Measurements from ENCODE around the gene PPOX. TPM values are rescaled to one million over a fixed set of nuclear protein-coding genes. Genes with fewer than 3 reads are reported as not detected.
A peak's percentile ranks its signal among the peaks of the same experiment; 100 is the strongest.

Gene PPOX
- total RNA-seq, 1 donor from 2014 or later, result 20.0 TPM

DNA sequence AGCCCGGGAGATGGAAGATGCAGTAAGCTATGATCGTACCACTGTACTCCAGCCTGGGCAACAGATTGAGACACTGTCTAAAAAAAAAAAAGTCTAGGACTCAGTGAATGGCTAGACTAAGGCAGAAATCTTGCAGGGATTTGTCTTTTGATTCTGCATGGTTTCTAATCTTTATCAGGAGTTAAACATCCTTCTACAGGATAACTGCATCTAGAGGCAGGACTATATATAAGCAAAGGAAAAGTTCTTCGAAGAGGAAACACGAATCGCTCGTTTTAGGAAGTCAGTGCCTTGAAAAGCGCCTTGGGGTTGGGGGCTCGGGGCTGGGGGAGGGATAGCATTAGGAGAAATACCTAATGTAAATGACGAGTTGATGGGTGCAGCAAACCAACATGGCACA lies 13.1 kb upstream of the PPOX start:
- peaks cover 4% of the 10 kb centered on the region for H3K36me3 Mint-ChIP-seq (ENCODE audit: low read depth, unreplicated experiment)
- no peaks in the 10 kb centered on the region for H3K9me3 ChIP-seq (ENCODE audit: insufficient read depth, low read depth, low read length)
- no peaks in the 10 kb centered on the region for H4K20me1 ChIP-seq (ENCODE audit: insufficient read depth, low read length)
- no peaks in the 10 kb centered on the region for H3K4me1 Mint-ChIP-seq (ENCODE audit: low read depth, unreplicated experiment)
- H3K79me2 ChIP-seq (ENCODE audit: insufficient read depth, low read length), result peaks cover 18% of the 10 kb centered on the region
- FAIRE-seq (no peak), DNase-seq (ENCODE audit: low read depth) (no peak)
- TF ChIP-seq EZH2 (IDR thresholded peaks at IDR 0.05; ENCODE audit: insufficient read depth, low read length) (no peak), CTCF (IDR thresholded peaks at IDR 0.05; ENCODE audit: insufficient read depth, low read depth, low read length) (no peak)
- H2AFZ ChIP-seq (ENCODE audit: low read depth, low read length), result peak overlapping the region; percentile 97
- peak overlapping the region; percentile 74 for H3K4me3 Mint-ChIP-seq (ENCODE audit: unreplicated experiment)
- H3K27ac ChIP-seq (ENCODE audit: low read depth, low read length), result no peak overlapping the region
- H3K36me3 ChIP-seq (ENCODE audit: insufficient read depth, low read length), result peaks cover 11% of the 10 kb centered on the region
- peak overlapping the region; percentile 86 for H3K4me2 ChIP-seq (ENCODE audit: low read length)
- H3K27me3 Mint-ChIP-seq (ENCODE audit: low read depth, unreplicated experiment), result no peaks in the 10 kb centered on the region
- no peaks in the 10 kb centered on the region for H3K27me3 ChIP-seq (ENCODE audit: insufficient read depth, low read length)
- peak overlapping the region; percentile 99 for H3K9ac ChIP-seq (ENCODE audit: low read length)
- H3K27ac Mint-ChIP-seq (ENCODE audit: unreplicated experiment), result peak overlapping the region; percentile 100
- H3K9me3 Mint-ChIP-seq (ENCODE audit: unreplicated experiment), result no peaks in the 10 kb centered on the region
- peak overlapping the region; percentile 97 for H3K4me3 ChIP-seq (ENCODE audit: insufficient read depth, low read depth, low read length)
- peaks cover 5% of the 10 kb centered on the region for H3K4me1 ChIP-seq (ENCODE audit: insufficient read depth, low read length)

- no peaks in the 10 kb centered on the region for H3K27me3 Mint-ChIP-seq (ENCODE audit: low read depth, unreplicated experiment)
- H3K9me3 Mint-ChIP-seq (ENCODE audit: unreplicated experiment), result no peaks in the 10 kb centered on the region
- H3K36me3 Mint-ChIP-seq (ENCODE audit: low read depth, unreplicated experiment), result peaks cover 4% of the 10 kb centered on the region
These were observed 12.4 kb upstream of the PPOX start, which contains the start of gene UFC1 for GRCh38 chr1:161153682-161154337. Gene UFC1, plus strand, starts transcription at chr1:161153978. Its CDS starts 20 bp downstream, at chr1:161153998.

More at GRCh38 chr1:161153682-161154337, 12.4 kb upstream of the PPOX start, which contains the start of gene UFC1:
- H3K27me3 ChIP-seq (ENCODE audit: insufficient read depth, low read length), result no peaks in the 10 kb centered on the region
- FAIRE-seq (no peak), DNase-seq (ENCODE audit: low read depth) (peak; percentile 89)
- peaks cover 14% of the 10 kb centered on the region for H3K36me3 ChIP-seq (ENCODE audit: insufficient read depth, low read length)
- Mint-ChIP-seq H3K27ac (ENCODE audit: unreplicated experiment) (peak within 1 kb of the TSS; percentile 100), H3K4me3 (ENCODE audit: unreplicated experiment) (peak within 1 kb of the TSS; percentile 93), H3K4me1 (ENCODE audit: low read depth, unreplicated experiment) (no peaks in the 10 kb centered on the region)
- peaks cover 18% of the 10 kb centered on the region for H3K79me2 ChIP-seq (ENCODE audit: insufficient read depth, low read length)
- H3K4me3 ChIP-seq (ENCODE audit: insufficient read depth, low read depth, low read length), result peak within 1 kb of the TSS; percentile 97
- TF ChIP-seq EZH2 (IDR thresholded peaks at IDR 0.05; ENCODE audit: insufficient read depth, low read length) (no peak), CTCF (IDR thresholded peaks at IDR 0.05; ENCODE audit: insufficient read depth, low read depth, low read length) (no peak)
- H3K9me3 ChIP-seq (ENCODE audit: insufficient read depth, low read depth, low read length), result no peaks in the 10 kb centered on the region
- H4K20me1 ChIP-seq (ENCODE audit: insufficient read depth, low read length), result no peaks in the 10 kb centered on the region
- peak within 1 kb of the TSS; percentile 86 for H3K4me2 ChIP-seq (ENCODE audit: low read length)
- H3K9ac ChIP-seq (ENCODE audit: low read length), result peak within 1 kb of the TSS; percentile 99
- peaks cover 7% of the 10 kb centered on the region for H3K4me1 ChIP-seq (ENCODE audit: insufficient read depth, low read length)
- peak within 1 kb of the TSS; percentile 97 for H2AFZ ChIP-seq (ENCODE audit: low read depth, low read length)
- peak within 1 kb of the TSS; percentile 98 for H3K27ac ChIP-seq (ENCODE audit: low read depth, low read length)

All from astrocyte (in vitro differentiated cells and primary cell).